K562 (cell line): Measurements from ENCODE around the gene LSS. TPM values are rescaled to one million over a fixed set of nuclear protein-coding genes. Genes with fewer than 3 reads are reported as not detected.

Experiments used
- BRD4 ChIP-seq: fragments of 200-600 bp; sonication (generic); IDR thresholded peaks from 2 replicates; pipeline ENCODE4 v1.6.1; 2017; ENCODE audit warnings: inconsistent platforms
- COPS2 ChIP-seq: fragments of 450-650 bp; conservative IDR thresholded peaks from 2 replicates; pipeline ENCODE4 v1.6.1; 2016; ENCODE audit warnings: mild to moderate bottlenecking, moderate library complexity
- HSF4 ChIP-seq: fragments of 250-450 bp; sonication (Bioruptor Pico); IDR thresholded peaks from 2 replicates; pipeline ENCODE4 v2.1.2; 2022; ENCODE audit warnings: mild to moderate bottlenecking, moderate library complexity, borderline replicate concordance
- KDM1A ChIP-seq, 2 experiments: fragments of 450-650 bp; IDR thresholded peaks; 2 replicates each; pipeline ENCODE4 v1.6.1; 2016; ENCODE audit warnings: mild to moderate bottlenecking in 2 of 2
- MEIS2 ChIP-seq: fragments of 450-650 bp; IDR thresholded peaks from 2 replicates; pipeline ENCODE4 v1.6.1; 2014; ENCODE audit warnings: mild to moderate bottlenecking; ENCODE audit not compliant: partially characterized antibody
- MYBL2 ChIP-seq, 2 experiments: fragments of 450-650 bp in 1 of 2; sonication (generic) in 1 of 2; formaldehyde crosslinking in 1 of 2; IDR thresholded peaks; 2 replicates each; pipeline versions ENCODE4 v1.6.1 to v1.8.1; 2017 to 2022; ENCODE audit warnings: borderline replicate concordance in 1 of 2, inconsistent platforms in 1 of 2, low read depth in 1 of 2, mild to moderate bottlenecking in 1 of 2, missing genetic modification reagents in 1 of 2, moderate library complexity in 1 of 2
- NR1H2 ChIP-seq: sonication (generic); formaldehyde crosslinking; IDR thresholded peaks from 2 replicates; pipeline ENCODE4 v1.4.0; 2020; ENCODE audit warnings: mild to moderate bottlenecking, missing genetic modification reagents
- RBM34 ChIP-seq: fragments of 200-400 bp; formaldehyde crosslinking; IDR thresholded peaks from 2 replicates; pipeline ENCODE4 v1.6.1; 2018; ENCODE audit warnings: low read length, borderline replicate concordance; ENCODE audit not compliant: insufficient read depth
- RCOR1 ChIP-seq, 2 experiments: IDR thresholded peaks; 2 replicates each; pipeline ENCODE4 v1.6.1; 2012; ENCODE audit warnings: low read depth in 2 of 2, low read length in 2 of 2, borderline replicate concordance in 1 of 2, improper control_type of control experiment in 1 of 2
- SP1 ChIP-seq: sonication (generic); formaldehyde crosslinking; IDR thresholded peaks from 2 replicates; pipeline ENCODE4 v1.8.1; 2022; ENCODE audit warnings: mild to moderate bottlenecking, missing genetic modification reagents
- SRSF9 ChIP-seq: fragments of 200-400 bp; formaldehyde crosslinking; IDR thresholded peaks from 2 replicates; pipeline ENCODE4 v1.6.1; 2017; ENCODE audit warnings: low read depth, low read length, borderline replicate concordance
- U2AF1 ChIP-seq: fragments of 200-400 bp; formaldehyde crosslinking; optimal IDR thresholded peaks from 2 replicates; pipeline ENCODE3; 2017; ENCODE audit warnings: mild to moderate bottlenecking, low read depth, low read length, moderate library complexity
- ZNF121 ChIP-seq: sonication (generic); formaldehyde crosslinking; conservative IDR thresholded peaks from 2 replicates; pipeline ENCODE4 v1.8.0; 2022; ENCODE audit warnings: missing genetic modification reagents
- ZNF239 ChIP-seq: fragments of 250-450 bp; sonication (Bioruptor Pico); IDR thresholded peaks from 2 replicates; pipeline ENCODE4 v1.4.0; 2020; ENCODE audit warnings: mild to moderate bottlenecking
- ZNF41 ChIP-seq: fragments of 250-450 bp; sonication (Bioruptor Pico); conservative IDR thresholded peaks from 2 replicates; pipeline ENCODE4 v1.4.0; 2020; ENCODE audit warnings: mild to moderate bottlenecking
- ZNF644 ChIP-seq: fragments of 200-800 bp; sonication (Bioruptor generic); IDR thresholded peaks from 2 replicates; pipeline ENCODE4 v1.6.1; 2016; ENCODE audit warnings: low read depth, missing genetic modification characterization, missing compliant biosample characterization
- ZNF764 ChIP-seq: fragments of 250-450 bp; sonication (Bioruptor Pico); IDR thresholded peaks from 2 replicates; pipeline ENCODE4 v1.4.0; 2020; ENCODE audit warnings: low read depth, mild to moderate bottlenecking, moderate library complexity
- ZNF778 ChIP-seq: fragments of 450-650 bp; formaldehyde crosslinking; IDR thresholded peaks from 2 replicates; pipeline ENCODE4 v1.4.0; 2020; ENCODE audit warnings: mild to moderate bottlenecking, moderate library complexity
- ZZZ3 ChIP-seq: fragments of 450-650 bp; IDR thresholded peaks from 2 replicates; pipeline ENCODE4 v1.6.1; 2016; ENCODE audit warnings: antibody characterized with exemption, mild to moderate bottlenecking, moderate library complexity
- polyA plus RNA-seq, 8 experiments: library from polyadenylated mRNA; depleted of rRNA in 4 of 8; stranded (reverse) in 5 of 8; unstranded in 3 of 8; fragments of >200 nt; fragmentation: Nextera tagmentation in 2 of 8; fragmentation: Illumina TruSeq in 1 of 8; extraction: Ambion mirVana in 2 of 8; extraction: Trizol in 1 of 8; gene quantifications; 2 replicates each; pipeline versions ENCODE4 v1.2.1 to v1.2.3, GENCODE V29; 2011 to 2014; ENCODE audit warnings: inconsistent platforms in 1 of 8, missing spikeins in 1 of 8
- total RNA-seq, 7 experiments: library from RNA; depleted of rRNA in 6 of 7; stranded (reverse); fragments of >200 nt in 6 of 7; fragmentation: Illumina TruSeq in 2 of 7; extraction: Trizol in 2 of 7; gene quantifications; 2 replicates each; pipeline versions ENCODE4 v1.2.1 to v1.2.3, GENCODE V29; 2011 to 2021; ENCODE audit warnings: low replicate concordance in 1 of 7
- TF ChIP-seq, protein P1 (sequence below): sonication (generic); formaldehyde crosslinking; IDR thresholded peaks from 2 replicates; pipeline ENCODE4 v1.8.0; 2023; ENCODE audit warnings: mild to moderate bottlenecking, missing genetic modification reagents
- TF ChIP-seq, protein P2 (sequence below): sonication (generic); IDR thresholded peaks from 2 replicates; pipeline ENCODE4 v1.6.1; 2016
- TF ChIP-seq, protein P3 (sequence below): sonication (generic); formaldehyde crosslinking; IDR thresholded peaks from 2 replicates; pipeline ENCODE4 v1.8.0; 2022; ENCODE audit warnings: missing genetic modification reagents, mild to moderate bottlenecking, borderline replicate concordance

LSS gene
- total and polyA plus RNA-seq, 9 of the 15 experiments (the other 6 are each of a cell fraction or from before 2014, with no cell fraction given) = 2.2 to 89.5 (median 37.4) TPM

DNA sequence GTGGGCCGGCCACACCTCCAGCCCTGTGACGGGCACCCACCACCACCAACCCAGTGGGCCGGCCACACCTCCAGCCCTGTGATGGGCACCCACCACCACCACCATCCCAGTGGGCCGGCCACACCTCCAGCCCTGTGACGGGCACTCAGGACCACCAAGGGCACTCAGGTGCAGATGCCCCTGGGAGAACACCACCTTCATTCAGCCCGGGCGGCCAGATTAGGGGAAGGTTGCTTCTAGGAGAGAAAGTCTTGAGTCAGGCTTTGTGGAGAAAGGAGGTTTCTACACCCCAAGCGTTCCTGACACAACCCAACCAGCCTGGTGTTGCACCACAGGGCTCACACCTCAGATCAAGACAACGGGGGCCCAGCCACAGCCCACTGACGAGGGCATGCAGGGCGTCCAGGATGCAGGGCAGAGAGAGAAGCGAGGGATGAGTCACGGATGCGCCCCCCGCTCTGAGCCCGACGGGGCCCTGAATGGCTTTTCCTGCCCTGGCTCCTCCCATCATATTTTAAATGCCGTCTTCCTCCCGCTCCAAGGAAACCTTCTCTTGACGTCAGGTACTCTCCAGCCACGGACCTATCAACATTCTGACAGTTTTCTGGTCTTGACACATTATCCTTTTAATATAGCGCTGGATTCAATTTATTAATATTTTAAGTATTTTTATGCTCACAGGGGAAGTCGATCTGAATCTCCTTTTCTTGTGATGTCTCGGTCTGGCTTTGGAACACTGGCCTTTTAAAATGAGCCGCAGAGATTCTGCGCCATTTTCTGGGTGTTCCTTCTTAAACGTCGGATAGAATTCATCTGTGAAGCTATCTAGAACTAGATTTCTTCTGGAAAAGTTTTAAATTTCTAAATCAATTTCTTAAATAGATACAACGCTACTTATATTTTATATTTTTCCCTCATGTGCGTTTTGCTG is 43.7 kb downstream of the LSS start (continued):
- TF ChIP-seq HSF4 (CRISPR knock-in tag) (no peak), COPS2 (no peak), ZNF239 (no peak), ZNF41 (no peak), SRSF9 (no peak), ZNF778 (no peak), KDM1A (IDR thresholded peaks at IDR 0.05) (no peak; a peak in 1 of 4 replicates), MYBL2 (IDR thresholded peaks at IDR 0.05; ENCODE audit: low read depth) (no peak; the same call in 1 of the 2 replicates), MYBL2 (CRISPR knock-in tag; IDR thresholded peaks at IDR 0.05; ENCODE audit: borderline replicate concordance) (no peak), NR1H2 (no peak), RCOR1 (IDR thresholded peaks at IDR 0.05; ENCODE audit: borderline replicate concordance in 1 of 2, low read depth in 2 of 2, low read length in 2 of 2) (0 out of 4 replicates have a peak, but pooled peaks of 1 of the 2 experiments have one; percentile 4), ZZZ3 (no peak), ZNF121 (no peak), ZNF644 (tag) (no peak), BRD4 (no peak), SP1 (CRISPR knock-in tag) (peak; percentile 98), U2AF1 (no peak), RBM34 (no peak), MEIS2 (peak; percentile 38), ZNF764 (CRISPR knock-in tag) (no peak)
- TF ChIP-seq, protein P1, sequence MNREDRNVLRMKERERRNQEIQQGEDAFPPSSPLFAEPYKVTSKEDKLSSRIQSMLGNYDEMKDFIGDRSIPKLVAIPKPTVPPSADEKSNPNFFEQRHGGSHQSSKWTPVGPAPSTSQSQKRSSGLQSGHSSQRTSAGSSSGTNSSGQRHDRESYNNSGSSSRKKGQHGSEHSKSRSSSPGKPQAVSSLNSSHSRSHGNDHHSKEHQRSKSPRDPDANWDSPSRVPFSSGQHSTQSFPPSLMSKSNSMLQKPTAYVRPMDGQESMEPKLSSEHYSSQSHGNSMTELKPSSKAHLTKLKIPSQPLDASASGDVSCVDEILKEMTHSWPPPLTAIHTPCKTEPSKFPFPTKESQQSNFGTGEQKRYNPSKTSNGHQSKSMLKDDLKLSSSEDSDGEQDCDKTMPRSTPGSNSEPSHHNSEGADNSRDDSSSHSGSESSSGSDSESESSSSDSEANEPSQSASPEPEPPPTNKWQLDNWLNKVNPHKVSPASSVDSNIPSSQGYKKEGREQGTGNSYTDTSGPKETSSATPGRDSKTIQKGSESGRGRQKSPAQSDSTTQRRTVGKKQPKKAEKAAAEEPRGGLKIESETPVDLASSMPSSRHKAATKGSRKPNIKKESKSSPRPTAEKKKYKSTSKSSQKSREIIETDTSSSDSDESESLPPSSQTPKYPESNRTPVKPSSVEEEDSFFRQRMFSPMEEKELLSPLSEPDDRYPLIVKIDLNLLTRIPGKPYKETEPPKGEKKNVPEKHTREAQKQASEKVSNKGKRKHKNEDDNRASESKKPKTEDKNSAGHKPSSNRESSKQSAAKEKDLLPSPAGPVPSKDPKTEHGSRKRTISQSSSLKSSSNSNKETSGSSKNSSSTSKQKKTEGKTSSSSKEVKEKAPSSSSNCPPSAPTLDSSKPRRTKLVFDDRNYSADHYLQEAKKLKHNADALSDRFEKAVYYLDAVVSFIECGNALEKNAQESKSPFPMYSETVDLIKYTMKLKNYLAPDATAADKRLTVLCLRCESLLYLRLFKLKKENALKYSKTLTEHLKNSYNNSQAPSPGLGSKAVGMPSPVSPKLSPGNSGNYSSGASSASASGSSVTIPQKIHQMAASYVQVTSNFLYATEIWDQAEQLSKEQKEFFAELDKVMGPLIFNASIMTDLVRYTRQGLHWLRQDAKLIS (CRISPR knock-in tag) = 0 out of 2 replicates have a peak, but pooled peaks have one; percentile 30
- TF ChIP-seq, protein P2, sequence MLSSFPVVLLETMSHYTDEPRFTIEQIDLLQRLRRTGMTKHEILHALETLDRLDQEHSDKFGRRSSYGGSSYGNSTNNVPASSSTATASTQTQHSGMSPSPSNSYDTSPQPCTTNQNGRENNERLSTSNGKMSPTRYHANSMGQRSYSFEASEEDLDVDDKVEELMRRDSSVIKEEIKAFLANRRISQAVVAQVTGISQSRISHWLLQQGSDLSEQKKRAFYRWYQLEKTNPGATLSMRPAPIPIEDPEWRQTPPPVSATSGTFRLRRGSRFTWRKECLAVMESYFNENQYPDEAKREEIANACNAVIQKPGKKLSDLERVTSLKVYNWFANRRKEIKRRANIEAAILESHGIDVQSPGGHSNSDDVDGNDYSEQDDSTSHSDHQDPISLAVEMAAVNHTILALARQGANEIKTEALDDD = no peak
- TF ChIP-seq, protein P3, sequence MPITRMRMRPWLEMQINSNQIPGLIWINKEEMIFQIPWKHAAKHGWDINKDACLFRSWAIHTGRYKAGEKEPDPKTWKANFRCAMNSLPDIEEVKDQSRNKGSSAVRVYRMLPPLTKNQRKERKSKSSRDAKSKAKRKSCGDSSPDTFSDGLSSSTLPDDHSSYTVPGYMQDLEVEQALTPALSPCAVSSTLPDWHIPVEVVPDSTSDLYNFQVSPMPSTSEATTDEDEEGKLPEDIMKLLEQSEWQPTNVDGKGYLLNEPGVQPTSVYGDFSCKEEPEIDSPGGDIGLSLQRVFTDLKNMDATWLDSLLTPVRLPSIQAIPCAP = no peak
